Suprapubic skin (tissue), 3 donors: ENCODE data around the gene C12orf54.

Source experiments
- POLR2A ChIP-seq, 2 donors: fragments of 450-650 bp; IDR thresholded peaks; one replicate each; pipeline ENCODE4 v1.6.1; 2017; ENCODE audit warnings: antibody characterized with exemption in 2 of 2, mild to moderate bottlenecking in 2 of 2, moderate library complexity in 2 of 2
- TF ChIP-seq, protein P1 (sequence below), 2 donors: fragments of 200-600 bp in 1 of 2; fragments of 450-650 bp in 1 of 2; sonication (generic) in 1 of 2; IDR thresholded peaks; one replicate each; pipeline ENCODE4 v1.5.1; 2016 to 2019; ENCODE audit warnings: antibody characterized with exemption in 2 of 2, mild to moderate bottlenecking in 1 of 2, moderate library complexity in 1 of 2

GRCh38 chr12:48446161-48446776 lies 36.0 kb upstream of the C12orf54 start:
- TF ChIP-seq, protein P1, sequence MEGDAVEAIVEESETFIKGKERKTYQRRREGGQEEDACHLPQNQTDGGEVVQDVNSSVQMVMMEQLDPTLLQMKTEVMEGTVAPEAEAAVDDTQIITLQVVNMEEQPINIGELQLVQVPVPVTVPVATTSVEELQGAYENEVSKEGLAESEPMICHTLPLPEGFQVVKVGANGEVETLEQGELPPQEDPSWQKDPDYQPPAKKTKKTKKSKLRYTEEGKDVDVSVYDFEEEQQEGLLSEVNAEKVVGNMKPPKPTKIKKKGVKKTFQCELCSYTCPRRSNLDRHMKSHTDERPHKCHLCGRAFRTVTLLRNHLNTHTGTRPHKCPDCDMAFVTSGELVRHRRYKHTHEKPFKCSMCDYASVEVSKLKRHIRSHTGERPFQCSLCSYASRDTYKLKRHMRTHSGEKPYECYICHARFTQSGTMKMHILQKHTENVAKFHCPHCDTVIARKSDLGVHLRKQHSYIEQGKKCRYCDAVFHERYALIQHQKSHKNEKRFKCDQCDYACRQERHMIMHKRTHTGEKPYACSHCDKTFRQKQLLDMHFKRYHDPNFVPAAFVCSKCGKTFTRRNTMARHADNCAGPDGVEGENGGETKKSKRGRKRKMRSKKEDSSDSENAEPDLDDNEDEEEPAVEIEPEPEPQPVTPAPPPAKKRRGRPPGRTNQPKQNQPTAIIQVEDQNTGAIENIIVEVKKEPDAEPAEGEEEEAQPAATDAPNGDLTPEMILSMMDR (IDR thresholded peaks at IDR 0.05): no peak
- TF ChIP-seq POLR2A (IDR thresholded peaks at IDR 0.05): no peak
